T-helper 22 cell (primary cell): ENCODE data around the gene RBM15.

Experiments used
- DNase-seq: peaks from one replicate; pipeline ENCODE4 v3.0.0-alpha.2; 2020; ENCODE audit warnings: low read depth

The RBM15 gene

GRCh38 chr1:110338886-110339406, at the start of gene RBM15:
Gene RBM15 (plus strand): TSS chr1:110339377. CDS start chr1:110339406, 29 bp downstream.
- peak; percentile 98 for DNase-seq

- no peak for DNase-seq
Observed at GRCh38 chr1:110291241-110292030, 47.7 kb upstream of the RBM15 start.

DNA sequence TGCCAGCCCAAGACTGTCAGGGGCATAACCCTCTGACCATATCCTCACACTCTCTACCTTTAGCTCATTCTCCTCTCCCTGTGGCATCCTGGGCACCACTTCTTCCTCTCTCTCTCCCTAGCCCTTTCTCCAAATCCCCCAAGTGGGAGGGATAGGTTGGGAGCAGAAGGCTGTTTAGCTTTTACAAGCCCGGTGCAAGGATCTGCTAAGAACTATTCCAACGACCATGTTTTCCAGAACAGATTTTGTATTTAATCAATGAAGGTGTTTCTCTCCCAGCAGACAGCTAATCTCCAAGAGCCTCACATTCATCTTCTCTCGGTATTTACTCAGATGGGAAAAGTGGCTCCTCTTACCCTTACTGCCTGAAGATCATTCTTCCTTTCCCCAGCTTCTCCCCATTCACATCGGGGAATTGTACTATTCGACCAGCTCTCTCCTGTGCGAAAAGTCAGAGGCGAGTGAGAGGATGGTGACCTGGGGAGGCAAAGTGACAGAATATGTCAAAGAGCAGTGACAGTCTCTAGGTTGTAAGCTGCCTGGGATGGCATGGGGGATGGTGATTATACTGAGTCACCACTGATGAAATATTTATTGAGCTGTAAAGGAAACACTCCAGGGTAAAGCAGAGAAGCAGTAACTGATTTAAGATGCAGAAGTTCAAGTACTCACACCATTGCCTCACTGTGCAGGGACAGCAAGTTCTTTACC, 47.0 kb upstream of the RBM15 start:
- no peak for DNase-seq

- DNase-seq, result no peak
Observed at GRCh38 chr1:110293601-110294104, 45.5 kb upstream of the RBM15 start.

DNA sequence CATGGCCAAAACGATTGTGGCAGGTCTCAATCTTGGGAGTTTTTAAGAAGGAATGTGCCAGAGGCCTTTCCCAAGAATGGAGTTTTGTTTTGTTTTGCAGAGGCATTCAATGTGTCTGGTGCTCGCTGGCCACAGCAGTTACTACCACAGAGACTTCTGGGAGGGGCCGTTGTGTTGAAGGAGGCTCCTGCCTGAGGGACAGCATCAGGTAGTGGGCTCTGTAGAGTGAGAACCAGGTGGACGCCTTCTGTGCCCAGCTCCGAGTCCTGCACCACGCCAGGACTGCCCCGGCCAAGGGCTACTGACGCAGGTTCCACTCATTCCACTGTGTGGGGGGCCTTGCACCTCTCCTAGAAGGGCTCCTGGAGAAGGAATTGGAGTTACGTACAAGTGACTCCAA, 44.9 kb upstream of the RBM15 start:
- no peak for DNase-seq

- DNase-seq, result no peak
Observed at GRCh38 chr1:110298991-110299390, 40.2 kb upstream of the RBM15 start.

- DNase-seq, result no peak
Observed at GRCh38 chr1:110300412-110301085, 38.6 kb upstream of the RBM15 start.

GRCh38 chr1:110302836-110303235, 36.3 kb upstream of the RBM15 start:
- no peak for DNase-seq

- DNase-seq, result no peak
Observed at GRCh38 chr1:110305900-110306420, 33.2 kb upstream of the RBM15 start.

- DNase-seq, result no peak
Observed at GRCh38 chr1:110307239-110307974, 31.8 kb upstream of the RBM15 start.

GRCh38 chr1:110308247-110308646, 30.9 kb upstream of the RBM15 start:
- DNase-seq, result no peak

DNA sequence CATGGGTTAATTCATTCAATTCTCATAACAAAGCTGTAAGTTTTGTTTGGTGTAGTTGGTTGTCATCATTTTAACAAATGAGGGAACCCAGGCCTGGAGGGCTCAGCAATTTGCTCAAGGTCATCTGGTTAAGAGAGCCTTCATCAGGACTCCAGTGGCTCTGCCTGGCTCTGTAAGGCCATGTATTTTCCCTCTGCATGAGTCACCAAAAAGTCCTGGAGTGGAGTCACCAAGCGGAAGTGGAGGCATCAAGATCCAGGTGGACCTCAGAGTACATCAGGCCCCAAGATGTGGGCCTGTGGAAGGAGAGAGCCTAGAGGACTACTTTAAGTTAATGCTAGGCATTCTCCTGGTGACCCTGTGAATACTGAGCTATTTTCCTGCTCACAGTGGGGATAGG, 30.0 kb upstream of the RBM15 start:
- DNase-seq, result no peak

DNA sequence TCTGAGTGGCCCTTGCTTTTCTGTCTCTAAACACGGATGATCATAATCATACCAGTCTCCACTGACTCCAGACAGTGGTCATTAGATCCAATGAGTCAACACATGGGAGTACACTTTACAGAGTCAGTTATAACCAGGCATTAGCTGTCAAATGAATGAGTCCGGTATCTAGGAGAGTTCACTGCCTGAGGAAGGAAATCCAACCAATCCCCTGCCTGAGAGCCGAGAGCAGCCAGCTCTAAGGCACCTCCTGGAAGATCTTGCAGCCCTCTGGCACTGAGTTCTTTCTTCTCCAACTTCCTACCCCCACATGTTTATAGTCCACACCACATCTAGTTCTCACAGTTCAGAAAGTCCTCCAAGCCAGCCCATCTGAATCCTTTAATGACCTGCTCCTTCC, 29.4 kb upstream of the RBM15 start:
- no peak for DNase-seq

DNA sequence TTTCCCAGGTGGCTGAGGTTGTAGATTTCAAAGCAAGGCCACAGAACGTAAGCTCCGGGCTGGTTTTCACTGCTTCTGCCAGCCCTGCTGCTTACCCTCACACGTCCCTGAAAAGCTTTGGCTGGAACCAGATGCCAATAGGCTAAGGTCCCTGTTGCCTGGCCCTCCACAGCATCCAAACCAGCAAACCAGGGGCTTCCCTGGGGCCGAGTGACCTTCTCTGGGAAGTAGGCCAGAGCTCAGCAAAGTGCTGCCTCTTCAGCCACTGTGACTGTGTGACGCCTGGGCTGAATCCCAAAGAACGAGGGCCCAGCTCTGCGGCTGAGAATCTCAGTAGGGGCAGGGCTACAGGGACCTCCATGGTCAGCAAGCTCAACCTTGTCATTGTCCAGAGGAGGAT, 28.9 kb upstream of the RBM15 start:
- no peak for DNase-seq

GRCh38 chr1:110312188-110313121, 26.7 kb upstream of the RBM15 start:
- DNase-seq, result peak; percentile 45

DNA sequence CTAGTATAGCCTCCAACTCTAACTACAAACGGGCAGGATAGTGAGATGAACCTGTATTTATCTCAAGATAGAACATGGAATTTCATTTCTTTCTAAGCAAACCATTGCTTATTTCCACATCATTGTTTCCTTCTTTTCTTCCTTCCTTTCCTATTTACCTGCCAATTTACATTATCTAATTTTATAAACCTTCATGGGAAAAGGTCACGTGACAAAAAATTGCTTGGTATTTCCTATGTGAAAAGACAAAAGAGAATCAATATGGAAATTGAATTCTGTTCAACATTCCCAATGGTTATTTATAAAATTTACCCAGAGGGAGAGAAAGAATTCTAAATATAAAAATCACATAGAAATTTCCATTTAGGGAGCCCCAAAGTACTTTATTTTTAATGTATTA, 22.4 kb upstream of the RBM15 start:
- no peak for DNase-seq

- DNase-seq, result no peak
Observed at GRCh38 chr1:110318046-110318445, 21.1 kb upstream of the RBM15 start.

DNA sequence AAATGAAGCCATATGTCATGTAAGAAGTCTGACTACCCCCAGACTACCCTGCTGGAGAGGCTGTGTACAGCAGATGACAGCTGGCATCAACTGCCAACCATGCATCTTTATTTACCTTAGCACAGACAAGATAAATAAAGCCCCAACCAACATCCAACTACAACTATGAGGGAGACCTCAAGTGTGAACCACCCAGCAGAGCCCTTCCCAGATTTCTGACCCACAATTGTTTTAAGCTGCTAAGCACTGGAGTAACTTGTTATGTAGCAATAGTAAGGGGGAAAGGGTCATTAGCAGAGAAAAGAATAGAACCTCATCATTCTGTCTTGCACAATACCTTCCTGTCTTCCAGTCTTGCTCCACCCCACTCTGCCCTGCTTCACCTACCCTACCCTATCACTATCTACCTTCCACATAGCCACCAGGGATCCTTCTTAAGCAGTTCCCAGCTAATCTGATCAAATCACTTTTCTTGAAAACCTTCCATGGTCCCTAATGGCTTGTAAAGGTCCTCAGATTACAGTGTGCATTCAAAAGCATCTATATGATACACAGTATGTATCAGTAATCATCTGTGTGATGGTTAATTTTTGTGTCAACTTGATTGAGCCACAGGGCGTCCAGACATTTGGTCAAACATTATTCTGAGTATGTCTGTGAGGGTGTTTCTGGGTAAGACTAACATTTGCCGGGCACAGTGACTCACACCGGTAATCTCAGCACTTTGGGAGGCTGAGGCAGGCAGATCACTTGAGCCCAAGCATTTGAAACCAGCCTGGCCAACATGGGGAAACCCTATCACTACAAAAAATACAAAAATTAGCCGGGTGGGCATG, 19.6 kb upstream of the RBM15 start:
- DNase-seq, result no peak

DNA sequence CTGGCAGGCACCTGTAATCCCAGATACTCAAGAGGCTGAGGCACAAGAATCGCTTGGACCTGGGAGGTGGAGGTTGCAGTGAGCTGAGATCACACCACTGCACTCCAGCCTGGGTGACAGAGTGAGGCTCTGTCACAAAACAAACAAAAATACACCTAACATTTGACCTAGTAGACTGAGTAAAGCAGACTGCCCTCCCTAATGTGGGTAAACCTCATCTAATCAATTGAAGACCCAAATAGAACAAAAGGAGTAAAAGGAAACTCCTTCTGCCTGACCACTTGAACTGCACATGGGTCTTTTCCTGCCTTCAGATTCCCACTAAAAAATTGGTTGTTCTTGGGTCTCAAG, 19.0 kb upstream of the RBM15 start:
- no peak for DNase-seq

DNA sequence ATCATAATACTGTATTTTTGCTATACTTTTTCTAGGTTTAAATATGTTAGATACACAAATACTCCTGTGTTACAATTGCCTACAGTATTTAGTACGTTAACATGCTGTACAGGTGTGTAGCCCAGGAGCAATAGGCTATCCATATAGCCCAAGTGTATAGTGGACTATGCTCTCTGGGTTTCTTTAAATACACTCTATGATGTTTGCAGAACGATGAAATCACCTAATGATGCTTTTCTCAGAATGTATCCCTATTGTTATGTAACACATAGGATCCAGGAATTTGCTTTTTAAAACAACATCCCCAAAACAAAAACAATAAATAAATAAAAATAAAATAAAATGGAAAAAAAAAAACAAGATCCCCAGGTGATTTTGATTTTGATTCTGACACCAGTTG, 18.1 kb upstream of the RBM15 start:
- DNase-seq, result no peak
